HG03571 (cell line): ENCODE data around the gene NCAPG2.
A peak's percentile ranks its signal among the peaks of the same experiment; 100 is the strongest.
"Not testable (repeated sequence)": the region's sequence is repeated elsewhere in the genome, so short reads cannot be mapped to it uniquely, and the experiment has no call there.

ENCODE experiments used
- ATAC-seq: cut with Tn5 transposase; IDR thresholded peaks from one replicate; pipeline ENCODE4 v1.9.1; 2021; ENCODE audit not compliant: unreplicated experiment

NCAPG2 gene

DNA sequence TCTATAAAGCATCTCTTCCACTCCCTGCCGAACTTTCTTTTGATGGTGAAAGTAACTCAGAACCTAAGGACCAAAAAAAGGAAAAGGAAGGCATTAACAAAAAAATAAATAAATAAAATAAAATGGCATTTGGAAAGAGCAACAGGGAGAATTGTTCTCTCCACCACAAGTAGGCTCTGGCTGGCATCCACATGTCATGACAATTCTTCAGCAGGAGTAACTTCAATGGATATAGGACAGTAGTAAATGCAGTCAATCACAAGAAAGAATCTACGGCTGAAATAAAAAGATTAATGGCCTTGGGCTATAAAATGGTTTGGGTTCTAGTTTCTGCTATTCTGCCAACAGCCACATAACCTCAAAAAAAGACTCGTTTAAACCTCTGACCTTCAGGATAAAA is 23.9 kb downstream of the NCAPG2 start:
- ATAC-seq, result no peak

DNA sequence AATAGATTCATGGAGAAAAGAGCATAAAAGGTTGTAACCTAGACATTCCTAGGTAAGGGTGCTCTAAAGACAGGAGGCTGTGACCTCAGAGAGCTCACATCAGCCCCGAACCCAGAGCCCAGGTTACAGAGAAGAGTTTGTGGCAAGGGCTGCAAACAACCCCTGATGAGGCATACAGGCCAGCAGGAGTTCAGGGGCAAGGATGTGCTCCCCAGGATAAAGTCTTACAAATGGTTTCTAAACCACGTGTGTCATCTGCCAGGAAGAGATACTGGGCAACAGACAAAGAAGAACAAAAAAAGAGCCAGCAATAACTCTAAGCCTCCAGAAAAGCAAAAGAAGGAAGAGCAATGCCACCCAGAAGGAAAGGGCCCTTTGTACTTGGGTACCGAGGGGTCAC is 27.7 kb downstream of the NCAPG2 start:
- no peak for ATAC-seq

DNA sequence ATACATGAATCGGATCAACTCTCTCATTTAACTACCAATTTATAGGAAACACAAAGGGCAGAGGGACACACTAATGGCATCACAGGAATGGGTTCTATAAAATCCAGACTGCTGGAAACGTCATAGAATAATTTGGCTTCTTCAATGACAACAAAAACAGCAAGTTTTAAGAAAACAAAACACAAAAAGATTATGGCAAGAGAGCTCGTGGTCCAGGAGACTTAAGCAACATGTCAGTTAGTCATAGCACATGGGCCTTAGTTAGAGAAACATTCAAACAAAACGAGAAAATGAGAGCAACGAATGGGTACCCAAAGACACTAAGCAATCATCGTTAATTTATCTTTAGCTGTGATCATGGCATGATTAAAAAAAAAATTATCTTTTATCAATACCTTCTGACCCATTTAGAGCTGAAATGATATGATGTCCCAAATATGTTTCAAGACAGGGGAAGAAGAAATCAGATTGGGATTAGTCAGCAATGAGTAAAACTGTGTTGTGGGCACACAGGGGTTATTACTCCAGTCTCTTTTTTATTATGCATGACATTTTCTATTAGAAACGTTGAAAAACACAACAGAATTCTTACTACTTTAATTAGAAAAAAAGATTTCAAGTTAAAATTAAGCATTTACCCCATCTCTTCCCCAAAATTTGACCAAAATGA is 28.3 kb downstream of the NCAPG2 start:
- no peak for ATAC-seq

DNA sequence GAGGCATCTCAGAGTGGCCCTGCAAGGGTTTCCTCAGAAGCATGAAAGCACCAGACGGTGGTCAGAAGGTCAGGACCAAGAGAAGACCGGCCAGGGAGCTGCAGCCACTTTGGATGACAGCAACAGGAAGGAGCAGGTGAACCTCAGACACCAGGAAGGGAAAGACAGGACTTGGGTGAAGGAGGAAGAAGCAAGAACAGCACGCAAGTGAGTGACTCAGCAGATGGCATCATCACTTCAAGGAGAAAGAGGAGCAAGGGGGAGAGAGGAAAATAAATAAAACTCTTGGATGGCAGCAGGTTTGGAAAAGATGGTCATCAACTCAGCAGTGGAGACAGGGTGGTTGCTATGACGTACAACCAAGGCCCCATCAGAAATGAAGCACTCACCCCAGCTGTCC is 31.6 kb downstream of the NCAPG2 start:
- no peak for ATAC-seq

DNA sequence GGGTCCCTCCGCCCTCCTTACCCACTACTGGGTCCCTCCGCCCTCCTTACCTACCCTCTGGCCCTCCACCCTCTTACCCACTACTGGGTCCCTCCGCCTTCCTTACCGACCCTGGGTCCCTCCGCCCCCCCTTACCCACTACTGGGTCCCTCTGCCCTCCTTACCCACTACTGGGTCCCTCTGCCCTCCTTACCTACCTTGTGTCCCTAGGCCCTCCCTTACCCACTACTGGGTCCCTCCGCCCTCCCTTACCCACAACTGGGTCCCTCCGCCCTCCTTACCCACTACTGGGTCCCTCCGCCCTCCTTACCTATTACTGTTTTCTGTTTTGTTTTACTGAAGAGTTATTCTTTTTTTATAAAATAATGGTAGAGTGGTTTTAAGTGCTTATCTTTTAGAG is 36.5 kb downstream of the NCAPG2 start:
- not testable (repeated sequence) for ATAC-seq

DNA sequence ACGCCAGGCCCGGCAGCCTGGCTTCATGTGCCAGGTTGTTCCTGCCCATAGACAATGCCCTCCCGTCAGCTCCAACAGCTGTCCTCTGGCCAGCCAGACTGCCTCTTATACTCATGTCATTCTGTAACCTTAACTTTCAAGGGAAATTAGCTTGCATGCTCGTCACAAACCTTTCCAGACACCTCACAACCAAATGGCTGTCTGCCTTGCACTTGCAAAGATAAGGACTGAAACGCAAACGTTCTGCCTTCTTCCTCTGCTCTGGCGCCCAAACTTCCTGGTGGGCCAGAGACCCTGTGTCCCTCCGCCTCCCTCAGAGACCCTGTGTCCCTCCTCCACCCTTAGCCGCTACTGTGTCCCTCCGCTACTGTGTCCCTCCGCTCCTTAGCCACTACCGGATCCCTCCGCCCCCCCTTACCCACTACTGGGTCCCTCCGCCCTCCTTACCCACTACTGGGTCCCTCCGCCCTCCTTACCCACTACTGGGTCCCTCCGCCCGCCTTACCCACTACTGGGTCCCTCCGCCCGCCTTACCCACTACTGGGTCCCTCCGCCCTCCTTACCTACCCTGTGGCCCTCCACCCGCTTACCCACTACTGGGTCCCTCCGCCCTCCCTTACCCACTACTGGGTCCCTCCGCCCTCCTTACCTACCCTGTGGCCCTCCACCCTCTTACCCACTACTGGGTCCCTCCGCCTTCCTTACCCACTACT is 37.5 kb downstream of the NCAPG2 start:
- ATAC-seq, result not testable (repeated sequence)

DNA sequence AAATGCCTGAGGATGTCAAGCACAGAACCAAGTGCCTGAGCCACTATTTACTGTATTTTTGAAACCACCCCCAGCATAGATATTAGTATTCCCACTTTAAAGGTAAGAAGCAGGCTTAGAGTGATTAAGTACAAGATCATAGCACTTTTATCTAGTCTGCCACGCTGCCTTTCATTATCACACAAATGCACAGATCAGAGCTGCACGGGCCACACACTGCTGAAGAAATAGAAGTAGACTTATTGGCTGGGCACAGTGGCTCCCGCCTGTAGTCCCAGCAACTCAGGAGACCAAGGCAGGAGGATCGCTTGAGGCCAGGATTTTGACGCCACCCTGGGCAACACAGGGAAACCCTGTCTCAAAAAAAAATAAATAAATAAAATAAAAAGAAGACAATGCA is 38.2 kb downstream of the NCAPG2 start:
- ATAC-seq, result no peak

DNA sequence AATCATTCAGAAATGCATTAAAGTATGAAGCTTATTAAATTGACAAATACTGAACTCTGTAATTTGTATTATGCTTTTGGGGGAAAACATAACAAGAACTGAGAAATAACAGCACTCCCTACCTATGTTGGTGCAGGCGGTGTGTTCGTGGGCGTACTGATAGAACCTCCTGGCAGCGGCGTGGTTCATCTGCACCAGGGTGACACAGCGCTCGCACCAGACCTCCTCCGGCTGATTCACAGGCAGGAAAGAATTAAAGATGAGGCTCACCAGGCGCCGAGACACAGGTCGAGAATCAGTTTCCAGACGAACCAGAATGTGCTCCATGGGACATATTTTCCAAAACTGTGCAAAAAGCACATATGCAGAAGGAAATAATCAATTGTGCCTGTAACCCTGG is 40.2 kb downstream of the NCAPG2 start:
- ATAC-seq, result no peak

DNA sequence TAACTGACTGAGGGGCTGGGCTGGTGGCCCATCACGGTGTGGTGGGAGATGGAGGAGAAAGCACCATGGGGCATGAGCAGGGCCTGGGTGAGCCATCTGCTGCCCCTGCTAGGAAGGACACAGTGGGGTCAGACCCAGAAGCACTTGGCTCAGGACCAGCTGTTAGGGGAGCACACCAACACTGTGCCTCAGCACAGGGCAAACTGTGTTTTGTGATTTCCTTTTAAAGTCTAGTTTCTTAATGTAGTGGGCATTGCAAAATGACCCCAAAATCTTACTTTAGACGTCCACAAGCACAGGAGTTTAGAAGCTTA is 41.2 kb downstream of the NCAPG2 start:
- ATAC-seq, result no peak

DNA sequence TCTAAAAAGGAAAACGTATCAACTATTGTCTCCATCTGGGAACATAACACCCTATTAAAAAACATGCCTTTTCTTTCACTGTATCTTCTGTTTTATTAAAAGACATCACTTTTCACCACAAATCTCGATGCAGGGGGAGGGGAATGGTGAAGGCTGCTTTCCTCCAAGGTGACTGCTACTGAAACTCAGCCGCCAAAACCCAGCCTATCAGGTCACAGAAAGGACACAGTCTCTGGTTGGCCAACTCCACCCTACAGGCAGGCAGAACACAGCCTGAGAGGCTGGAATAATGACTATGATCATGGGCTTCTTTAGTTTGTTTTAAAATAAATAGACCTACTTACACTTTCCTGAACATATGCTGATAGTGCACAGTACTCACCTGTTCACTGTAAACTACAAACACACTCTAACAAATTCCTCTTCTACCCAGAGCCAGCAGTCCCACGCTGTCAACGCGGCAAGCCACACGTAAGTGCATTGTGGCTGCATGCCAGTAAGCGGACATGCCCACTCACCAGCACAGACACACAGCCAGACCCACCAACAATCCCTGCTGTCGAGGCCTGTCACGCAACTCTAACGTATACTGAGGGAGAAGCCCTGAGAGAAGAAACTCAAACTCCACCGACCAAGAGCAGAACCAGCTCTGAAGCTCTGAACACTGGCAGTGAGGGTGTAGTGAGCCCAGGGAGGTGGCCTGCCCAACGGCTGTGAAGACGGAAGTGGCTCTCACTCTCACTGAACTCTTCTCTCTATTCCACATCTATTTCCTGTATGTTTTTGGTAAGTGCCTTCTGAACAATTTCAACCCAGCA is 41.8 kb downstream of the NCAPG2 start:
- no peak for ATAC-seq

DNA sequence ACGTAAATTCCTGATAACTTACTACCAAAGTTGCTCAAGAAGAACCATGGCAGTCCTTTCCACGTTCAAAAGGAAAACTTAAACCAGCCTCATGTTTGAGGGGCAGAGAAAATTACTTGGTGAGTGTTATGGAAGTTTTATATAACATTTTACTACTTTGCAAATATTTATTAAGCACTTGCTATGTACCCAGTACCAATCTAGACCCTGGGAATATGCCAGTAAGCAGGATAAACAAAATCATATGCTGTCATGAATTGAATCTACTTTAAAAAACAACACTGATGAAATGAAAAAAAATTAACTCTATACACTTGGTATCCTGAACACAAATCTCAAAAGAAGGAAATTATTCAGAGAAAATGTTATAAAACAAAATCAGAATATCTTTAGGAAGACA is 46.1 kb downstream of the NCAPG2 start:
- no peak for ATAC-seq

DNA sequence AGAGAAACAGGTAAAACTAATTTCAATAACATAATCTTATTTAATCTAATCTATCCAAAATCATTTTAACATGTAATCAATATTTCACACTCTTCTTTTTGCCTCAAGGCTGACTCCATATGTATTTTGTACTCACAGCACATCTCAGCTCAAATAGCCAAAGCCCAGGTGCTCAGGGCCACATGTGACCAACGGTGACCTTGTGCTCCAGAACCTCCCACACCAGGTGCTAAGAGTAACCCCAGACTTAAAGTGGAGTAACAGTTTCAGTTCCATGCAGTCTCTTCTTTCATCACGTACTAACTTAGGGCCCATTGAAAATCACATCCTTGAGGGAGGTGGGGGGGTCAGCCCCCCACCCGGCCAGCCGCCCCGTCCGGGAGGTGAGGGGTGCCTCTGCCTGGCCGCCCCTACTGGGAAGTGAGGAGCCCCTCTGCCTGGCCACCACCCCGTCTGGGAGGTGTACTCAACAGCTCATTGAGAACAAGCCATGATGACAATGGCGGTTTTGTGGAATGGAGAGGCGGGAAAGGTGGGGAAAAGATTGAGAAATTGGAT is 47.3 kb downstream of the NCAPG2 start:
- ATAC-seq, result no peak

DNA sequence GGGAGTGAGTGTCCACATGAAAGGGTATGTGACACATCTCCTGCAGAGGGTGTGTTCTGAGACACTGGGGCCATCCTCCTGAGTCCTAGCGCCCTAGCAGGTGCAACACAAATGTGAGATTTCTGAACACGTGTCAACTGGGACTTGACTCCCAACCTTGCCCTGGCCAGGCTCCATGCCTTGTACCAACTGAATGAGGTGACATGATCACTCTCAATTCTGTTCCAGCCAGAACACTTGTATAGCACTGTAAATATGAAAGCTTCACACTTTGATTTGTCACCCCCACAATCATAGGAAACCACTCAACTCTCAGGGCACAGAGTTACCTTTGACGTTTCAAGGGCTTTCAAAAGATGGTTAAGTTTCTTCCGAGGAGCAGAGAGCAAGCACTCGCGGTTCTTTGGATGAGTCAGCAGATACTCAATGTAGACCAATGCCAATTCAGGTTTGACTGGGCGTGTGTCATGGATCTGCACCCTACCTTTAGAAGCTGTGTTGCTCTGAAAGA is 48.6 kb downstream of the NCAPG2 start:
- ATAC-seq, result peak; percentile 97

DNA sequence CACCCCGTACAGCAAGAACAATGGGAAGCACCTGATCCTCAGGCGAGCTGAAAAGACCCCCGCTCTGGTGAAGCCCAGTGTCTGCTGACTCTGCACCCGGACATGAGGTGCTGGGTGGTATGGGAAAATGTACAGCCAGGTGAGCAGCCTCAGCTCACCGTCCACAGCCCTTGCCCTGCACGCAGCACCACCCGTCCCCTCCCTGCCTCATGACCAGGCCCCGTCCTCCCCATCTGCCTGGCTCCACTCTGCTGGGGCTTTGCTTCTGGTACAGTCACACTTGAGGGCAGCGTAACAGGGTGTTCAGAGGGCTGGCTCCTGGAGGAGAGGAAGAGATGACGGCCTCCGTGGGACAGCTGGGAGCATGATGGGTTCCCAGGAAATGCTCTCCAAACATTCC is 49.1 kb downstream of the NCAPG2 start:
- no peak for ATAC-seq

DNA sequence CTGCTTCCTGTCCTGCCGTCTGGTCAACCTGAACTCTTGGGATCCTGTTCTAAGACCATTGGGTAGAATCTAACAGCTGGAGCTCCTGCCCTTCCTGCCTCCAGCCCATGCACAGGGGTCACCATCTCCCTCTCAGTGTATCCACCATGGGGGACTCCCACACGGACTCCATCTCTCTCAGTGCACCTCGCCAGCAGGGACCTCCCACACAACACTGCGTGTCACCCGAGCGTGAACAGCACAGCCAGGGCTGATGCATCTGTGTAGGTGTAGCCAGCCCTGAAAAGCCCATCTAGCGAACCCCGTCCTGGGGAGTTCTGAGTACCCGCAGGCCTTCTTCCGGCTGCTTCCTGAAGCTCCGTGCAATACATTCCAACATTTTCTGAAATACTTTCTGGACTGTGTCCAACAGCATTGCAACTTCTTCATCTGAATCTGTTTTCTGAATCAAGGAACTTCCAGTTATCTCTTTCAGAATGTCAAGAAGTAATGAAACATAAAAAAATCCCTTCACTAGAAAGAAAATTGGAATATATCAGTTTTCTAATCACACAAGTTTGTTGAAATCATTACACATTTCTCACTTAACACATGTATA is 52.5 kb downstream of the NCAPG2 start:
- no peak for ATAC-seq

DNA sequence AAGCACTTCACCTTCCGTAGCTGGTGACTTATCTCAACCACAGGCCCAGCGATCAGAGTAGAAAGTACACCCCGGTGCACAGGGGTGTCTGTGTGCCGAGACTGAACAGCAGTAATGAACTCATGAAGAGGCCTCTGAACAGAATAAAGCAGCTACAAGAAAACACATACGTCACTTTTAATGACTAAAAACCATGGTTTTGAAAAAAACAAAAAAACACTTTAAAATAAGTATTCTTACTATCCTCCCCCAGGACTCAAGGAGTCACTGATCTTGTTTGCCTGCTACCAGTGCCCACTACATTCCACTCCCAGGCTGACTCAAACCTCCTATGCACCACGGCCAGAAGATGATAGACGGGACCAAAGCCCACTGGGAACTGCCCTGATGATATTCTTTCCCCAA is 53.8 kb downstream of the NCAPG2 start:
- no peak for ATAC-seq

DNA sequence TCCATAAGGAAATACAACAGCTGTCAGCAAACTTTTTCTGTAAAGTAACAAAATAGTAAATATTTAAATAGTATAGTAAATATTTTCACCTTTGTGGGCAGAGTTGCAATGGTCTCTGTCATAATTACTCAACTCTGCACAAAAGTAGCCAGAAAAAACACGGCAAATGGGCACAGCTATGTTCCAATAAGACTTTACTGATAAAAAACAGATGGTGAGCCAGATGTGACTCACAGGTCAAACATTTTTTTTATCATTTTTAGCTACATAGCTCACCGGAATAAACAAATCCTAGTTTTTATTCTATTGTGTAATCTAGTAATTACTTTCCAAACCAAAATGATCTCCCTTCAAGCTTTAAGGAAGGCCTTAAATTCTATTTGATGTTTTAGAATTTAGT is 55.3 kb downstream of the NCAPG2 start:
- no peak for ATAC-seq

DNA sequence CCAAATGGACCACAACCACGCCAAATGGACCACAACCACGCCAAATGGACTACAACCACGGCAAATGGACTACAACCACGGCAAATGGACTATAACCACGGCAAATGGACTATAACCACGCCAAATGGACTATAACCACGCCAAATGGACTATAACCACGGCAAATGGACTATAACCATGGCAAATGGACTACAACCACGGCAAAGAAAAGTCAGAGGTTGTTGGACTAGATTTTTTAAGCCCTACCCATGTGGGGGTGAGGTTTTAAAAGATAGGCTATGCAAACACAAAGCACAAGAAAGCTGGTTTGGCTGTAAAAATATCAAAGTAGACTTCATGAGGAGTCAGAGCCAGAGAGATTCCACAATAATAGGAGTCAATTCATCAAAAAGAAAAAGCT is 55.8 kb downstream of the NCAPG2 start:
- ATAC-seq, result no peak

DNA sequence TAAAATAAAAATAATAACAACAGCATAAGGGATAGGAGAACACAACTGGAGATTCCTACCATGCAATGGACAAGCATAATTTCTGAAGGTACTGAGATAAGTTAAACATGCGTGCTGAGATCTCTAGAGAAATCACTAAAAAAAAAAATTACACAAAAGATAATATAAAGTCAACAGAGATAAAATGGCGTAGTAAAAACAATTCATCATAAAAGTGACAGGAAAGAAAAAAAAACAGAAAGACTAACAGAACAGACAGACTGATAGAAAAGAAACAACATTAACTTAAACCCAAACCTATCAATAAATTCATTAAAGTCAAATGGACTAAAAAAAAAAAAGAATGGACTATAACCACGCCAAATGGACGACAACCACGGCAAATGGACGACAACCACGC is 56.4 kb downstream of the NCAPG2 start:
- no peak for ATAC-seq

DNA sequence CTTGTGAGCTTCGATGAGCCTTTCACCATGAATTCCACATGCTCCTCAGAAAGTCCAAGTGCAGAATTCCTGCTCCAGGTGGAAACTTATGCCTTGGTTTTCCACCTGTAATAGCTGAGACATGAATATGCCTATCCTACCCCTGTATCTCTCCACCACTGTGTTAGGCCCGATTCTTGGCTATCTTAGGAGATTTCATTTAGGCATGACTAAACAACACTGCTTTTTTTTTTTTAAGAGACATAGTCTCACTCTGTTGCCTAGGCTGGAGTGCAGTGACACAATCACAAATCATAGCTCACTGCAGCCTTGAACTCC is 57.2 kb downstream of the NCAPG2 start:
- no peak for ATAC-seq

DNA sequence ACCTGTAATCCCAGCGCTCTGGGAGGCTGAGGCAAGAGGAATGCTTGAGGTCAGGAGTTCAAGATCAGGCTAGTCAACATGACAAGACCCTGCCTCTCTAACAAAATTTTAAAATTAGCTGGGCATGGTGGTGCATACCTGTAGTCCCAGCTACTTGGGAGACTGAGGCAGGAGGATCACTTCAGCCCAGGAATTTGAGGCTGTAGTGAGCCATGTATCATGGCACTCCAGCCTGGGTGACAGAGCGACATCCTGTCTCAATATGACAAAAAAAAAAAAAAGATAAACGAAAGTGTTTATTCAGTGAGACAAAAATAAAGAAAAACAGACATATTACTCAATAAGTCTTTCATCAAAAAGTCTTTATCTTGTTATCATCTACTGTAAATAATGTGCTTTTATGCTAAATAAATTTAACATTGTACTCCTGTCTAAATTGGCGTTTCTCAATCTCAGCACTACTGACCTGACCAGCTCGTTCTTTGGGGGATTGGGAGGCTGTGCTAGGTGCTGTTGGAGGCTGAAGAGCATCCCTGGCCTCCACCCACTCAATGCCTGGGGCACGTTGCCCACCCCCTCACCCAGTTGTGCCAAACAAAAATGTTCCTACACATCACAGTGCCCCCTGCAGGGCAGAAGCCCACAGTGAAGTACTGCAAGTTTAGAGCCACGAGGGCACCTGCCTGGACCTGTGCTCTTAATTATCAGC is 57.7 kb downstream of the NCAPG2 start:
- ATAC-seq, result no peak
